Endodermal cell (in vitro differentiated cells): Measurements from ENCODE around the gene KAZN. TPM values are rescaled to one million over a fixed set of nuclear protein-coding genes. Genes with fewer than 3 reads are reported as not detected.

Experiments used
- DNase-seq: peaks from one replicate; pipeline ENCODE4 v3.0.0-alpha.2; 2017
- H3K27ac ChIP-seq: 2 replicates; pipeline ENCODE4 v1.5.1; 2013; ENCODE audit warnings: mild to moderate bottlenecking, low read depth, low read length, moderate library complexity
- H3K27me3 ChIP-seq: 2 replicates; pipeline ENCODE4 v1.6.1; 2013; ENCODE audit warnings: mild to moderate bottlenecking, low read length, moderate library complexity; ENCODE audit not compliant: insufficient read depth, control insufficient read depth, poor library complexity, severe bottlenecking
- H3K36me3 ChIP-seq: 2 replicates; pipeline ENCODE4 v1.7.0; 2013; ENCODE audit warnings: mild to moderate bottlenecking, low read length, moderate library complexity; ENCODE audit not compliant: control insufficient read depth, insufficient read depth
- H3K4me1 ChIP-seq: one replicate; pipeline ENCODE4 v1.7.0; 2013; ENCODE audit warnings: low read length; ENCODE audit not compliant: control insufficient read depth, insufficient read depth
- H3K4me3 ChIP-seq: 2 replicates; pipeline ENCODE4 v1.5.1; 2013; ENCODE audit warnings: mild to moderate bottlenecking, low read length, moderate library complexity
- H3K9ac ChIP-seq: 2 replicates; pipeline ENCODE4 v1.6.1; 2013; ENCODE audit warnings: mild to moderate bottlenecking, low read length, moderate library complexity; ENCODE audit not compliant: poor library complexity, severe bottlenecking; ENCODE audit errors: extremely low read depth
- H3K9me3 ChIP-seq: 2 replicates; pipeline ENCODE4 v1.6.1; 2013; ENCODE audit warnings: mild to moderate bottlenecking, low read length, moderate library complexity; ENCODE audit not compliant: control insufficient read depth
- H3K27ac Mint-ChIP-seq: 2 replicates; pipeline ENCODE4 v1.8.0; 2020; ENCODE audit warnings: mixed read lengths
- H3K27me3 Mint-ChIP-seq: 2 replicates; pipeline ENCODE4 v1.8.0; 2021; ENCODE audit warnings: mild to moderate bottlenecking, mixed read lengths; ENCODE audit not compliant: insufficient read depth
- H3K36me3 Mint-ChIP-seq: 2 replicates; pipeline ENCODE4 v1.8.0; 2020; ENCODE audit warnings: low read depth, mixed read lengths
- H3K4me1 Mint-ChIP-seq: 2 replicates; pipeline ENCODE4 v1.8.0; 2020; ENCODE audit warnings: mixed read lengths
- H3K4me3 Mint-ChIP-seq: 2 replicates; pipeline ENCODE4 v1.8.0; 2020; ENCODE audit warnings: mild to moderate bottlenecking, moderate library complexity, mixed read lengths
- H3K9me3 Mint-ChIP-seq: 2 replicates; pipeline ENCODE4 v1.8.0; 2020; ENCODE audit warnings: mild to moderate bottlenecking, mixed read lengths
- WGBS, 2 experiments: methylation state at CpG; one replicate each; pipeline versions ENCODE4 v1.1.5 to v1.1.7; 2013; ENCODE audit warnings: missing lambda C conversion rate in 2 of 2, mixed read lengths in 1 of 2; ENCODE audit not compliant: insufficient coverage in 1 of 2, insufficient read length in 1 of 2; 5-methylcytosine and 5-hydroxymethylcytosine counted together
- total RNA-seq, 2 donors: library from RNA; stranded (reverse); fragmentation: NEBNext Ultra II Directional in 1 of 2; extraction: Animal tissue kit (Norgen Biotek cat#: 25700) in 1 of 2; gene quantifications; 2 replicates in 1 of 2; 3 replicates in 1 of 2; pipeline ENCODE4 v1.2.1, GENCODE V29; 2021
- TF ChIP-seq, protein P1 (sequence below): fragments of 200-600 bp; sonication (generic); conservative IDR thresholded peaks from 2 replicates; pipeline ENCODE4 v1.5.0; 2021; ENCODE audit warnings: antibody characterized with exemption, mild to moderate bottlenecking

KAZN gene
- total RNA-seq, 2 donors from 2014 or later: 12.4 to 13.9 TPM

DNA sequence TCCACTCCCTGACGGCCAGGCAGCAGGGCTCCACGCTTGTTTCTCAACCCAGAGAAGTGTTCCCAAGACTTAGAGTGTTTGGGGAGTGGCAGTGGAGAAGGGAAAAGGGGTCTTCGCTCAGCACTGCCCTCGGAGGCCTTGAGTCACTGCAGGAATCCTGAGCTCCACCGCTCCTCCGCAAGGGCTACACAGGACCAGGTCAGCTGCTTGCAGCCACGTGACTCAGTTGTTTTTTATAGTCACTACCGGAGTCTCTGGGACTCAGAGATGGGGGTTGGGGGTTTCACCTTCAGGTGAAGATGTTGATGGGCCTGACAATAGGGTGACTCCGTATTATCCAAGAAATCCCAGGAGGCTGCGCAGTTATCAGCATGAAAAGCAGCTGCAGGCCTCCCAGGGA, 478.9 kb downstream of the KAZN start:
- TF ChIP-seq, protein P1, sequence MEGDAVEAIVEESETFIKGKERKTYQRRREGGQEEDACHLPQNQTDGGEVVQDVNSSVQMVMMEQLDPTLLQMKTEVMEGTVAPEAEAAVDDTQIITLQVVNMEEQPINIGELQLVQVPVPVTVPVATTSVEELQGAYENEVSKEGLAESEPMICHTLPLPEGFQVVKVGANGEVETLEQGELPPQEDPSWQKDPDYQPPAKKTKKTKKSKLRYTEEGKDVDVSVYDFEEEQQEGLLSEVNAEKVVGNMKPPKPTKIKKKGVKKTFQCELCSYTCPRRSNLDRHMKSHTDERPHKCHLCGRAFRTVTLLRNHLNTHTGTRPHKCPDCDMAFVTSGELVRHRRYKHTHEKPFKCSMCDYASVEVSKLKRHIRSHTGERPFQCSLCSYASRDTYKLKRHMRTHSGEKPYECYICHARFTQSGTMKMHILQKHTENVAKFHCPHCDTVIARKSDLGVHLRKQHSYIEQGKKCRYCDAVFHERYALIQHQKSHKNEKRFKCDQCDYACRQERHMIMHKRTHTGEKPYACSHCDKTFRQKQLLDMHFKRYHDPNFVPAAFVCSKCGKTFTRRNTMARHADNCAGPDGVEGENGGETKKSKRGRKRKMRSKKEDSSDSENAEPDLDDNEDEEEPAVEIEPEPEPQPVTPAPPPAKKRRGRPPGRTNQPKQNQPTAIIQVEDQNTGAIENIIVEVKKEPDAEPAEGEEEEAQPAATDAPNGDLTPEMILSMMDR: no peak
- no peak overlapping the region for H3K4me3 ChIP-seq
- H3K4me1 ChIP-seq: no peaks in the 10 kb centered on the region
- Mint-ChIP-seq H3K9me3 (no peaks in the 10 kb centered on the region), H3K36me3 (no peaks in the 10 kb centered on the region), H3K27me3 (peaks cover 2% of the 10 kb centered on the region), H3K27ac (no peak overlapping the region), H3K4me1 (no peaks in the 10 kb centered on the region), H3K4me3 (no peak overlapping the region)
- no peaks in the 10 kb centered on the region for H3K36me3 ChIP-seq
- no peaks in the 10 kb centered on the region for H3K27me3 ChIP-seq
- no peak for DNase-seq
- no peaks in the 10 kb centered on the region for H3K9me3 ChIP-seq
- no peak overlapping the region for H3K27ac ChIP-seq
- 83 to 92% methylated on average over 3 to 10 of the region's 10 CpGs for WGBS, 2 experiments
- H3K9ac ChIP-seq: no peak overlapping the region

DNA sequence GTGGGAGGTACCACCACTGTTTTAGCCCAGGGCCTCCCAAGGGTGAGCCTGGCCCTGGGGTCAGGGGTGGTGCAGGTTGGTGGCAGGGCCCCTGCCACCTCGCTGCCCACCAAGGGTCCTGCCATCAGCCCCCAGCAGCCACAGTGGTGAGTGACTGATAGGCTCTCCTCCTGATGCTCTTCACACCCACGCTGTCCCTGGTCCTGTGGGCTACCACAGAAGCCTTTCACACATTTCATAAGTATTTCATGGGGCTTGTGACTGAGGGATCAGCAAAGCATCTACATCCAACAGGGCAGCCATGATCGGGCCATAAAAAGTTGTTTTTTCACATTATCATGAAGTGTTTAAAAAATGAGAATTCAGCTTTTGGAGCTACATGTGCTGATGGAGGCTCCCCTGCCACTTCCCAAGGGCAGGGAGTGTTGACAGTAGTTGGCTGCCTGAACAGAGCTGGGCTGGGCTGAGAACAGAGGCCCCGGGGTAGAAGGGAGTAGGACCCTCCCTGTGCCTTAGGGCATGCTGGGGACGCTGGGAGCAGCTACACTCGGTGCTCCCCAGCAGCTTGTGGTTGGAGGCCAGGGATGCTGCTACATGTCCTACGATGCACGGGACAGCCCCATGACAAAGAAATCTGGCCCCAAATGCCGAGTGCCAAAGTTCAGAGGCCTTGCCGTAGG, 482.0 kb downstream of the KAZN start:
- WGBS, 2 experiments: 89 to 92% methylated on average over 7 to 10 of the region's 10 CpGs
- no peak overlapping the region for H3K4me3 ChIP-seq
- H3K36me3 Mint-ChIP-seq: no peaks in the 10 kb centered on the region
- no peaks in the 10 kb centered on the region for H3K9me3 ChIP-seq
- no peak overlapping the region for H3K27ac Mint-ChIP-seq
- H3K9ac ChIP-seq: no peak overlapping the region
- no peaks in the 10 kb centered on the region for H3K36me3 ChIP-seq
- no peak overlapping the region for H3K27ac ChIP-seq
- no peaks in the 10 kb centered on the region for H3K27me3 ChIP-seq
- no peak overlapping the region for H3K4me3 Mint-ChIP-seq
- peaks cover 2% of the 10 kb centered on the region for H3K27me3 Mint-ChIP-seq
- TF ChIP-seq, protein P1: no peak
- no peaks in the 10 kb centered on the region for H3K9me3 Mint-ChIP-seq
- DNase-seq: no peak
- no peaks in the 10 kb centered on the region for H3K4me1 ChIP-seq
- no peaks in the 10 kb centered on the region for H3K4me1 Mint-ChIP-seq

DNA sequence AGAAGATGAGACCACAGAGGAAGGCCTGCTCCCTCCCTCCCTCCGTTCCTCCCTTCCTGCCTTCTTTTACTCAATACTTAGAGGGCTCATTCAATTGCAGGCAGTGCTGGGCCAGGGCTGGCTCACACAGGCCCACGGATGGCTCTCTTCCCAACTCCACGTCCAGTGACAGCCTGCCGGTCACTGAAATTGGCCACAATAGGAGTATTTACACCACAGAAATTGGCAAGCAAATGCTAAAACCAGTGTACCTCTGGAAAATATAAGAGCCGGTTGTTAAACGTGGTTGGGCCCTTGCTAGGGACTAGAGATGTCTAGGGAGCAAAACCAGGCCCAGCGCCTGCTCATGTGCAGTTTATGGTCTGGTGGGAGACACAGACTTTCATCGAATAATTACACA, 482.6 kb downstream of the KAZN start:
- Histone ChIP-seq H3K27me3 (no peaks in the 10 kb centered on the region), H3K9ac (no peak overlapping the region), H3K4me1 (no peaks in the 10 kb centered on the region), H3K9me3 (no peaks in the 10 kb centered on the region), H3K27ac (no peak overlapping the region), H3K36me3 (no peaks in the 10 kb centered on the region), H3K4me3 (no peak overlapping the region)
- Mint-ChIP-seq H3K4me1 (no peaks in the 10 kb centered on the region), H3K27ac (no peak overlapping the region), H3K4me3 (no peak overlapping the region), H3K9me3 (no peaks in the 10 kb centered on the region), H3K27me3 (peaks cover 2% of the 10 kb centered on the region), H3K36me3 (no peaks in the 10 kb centered on the region)
- DNase-seq: no peak
- TF ChIP-seq, protein P1: no peak
- 90 to 92% methylated on average over 7 to 8 of the region's 8 CpGs for WGBS, 2 experiments
